Endodermal cell (in vitro differentiated cells): ENCODE results near the gene JAKMIP2. TPM values are rescaled to one million over a fixed set of nuclear protein-coding genes. Genes with fewer than 3 reads are reported as not detected.

Experiments
- DNase-seq: peaks from one replicate; pipeline ENCODE4 v3.0.0-alpha.2; 2017
- H3K27ac ChIP-seq: 2 replicates; pipeline ENCODE4 v1.5.1; 2013; ENCODE audit warnings: mild to moderate bottlenecking, low read depth, low read length, moderate library complexity
- H3K27me3 ChIP-seq: 2 replicates; pipeline ENCODE4 v1.6.1; 2013; ENCODE audit warnings: mild to moderate bottlenecking, low read length, moderate library complexity; ENCODE audit not compliant: insufficient read depth, control insufficient read depth, poor library complexity, severe bottlenecking
- H3K36me3 ChIP-seq: 2 replicates; pipeline ENCODE4 v1.7.0; 2013; ENCODE audit warnings: mild to moderate bottlenecking, low read length, moderate library complexity; ENCODE audit not compliant: control insufficient read depth, insufficient read depth
- H3K4me1 ChIP-seq: one replicate; pipeline ENCODE4 v1.7.0; 2013; ENCODE audit warnings: low read length; ENCODE audit not compliant: control insufficient read depth, insufficient read depth
- H3K4me3 ChIP-seq: 2 replicates; pipeline ENCODE4 v1.5.1; 2013; ENCODE audit warnings: mild to moderate bottlenecking, low read length, moderate library complexity
- H3K9ac ChIP-seq: 2 replicates; pipeline ENCODE4 v1.6.1; 2013; ENCODE audit warnings: mild to moderate bottlenecking, low read length, moderate library complexity; ENCODE audit not compliant: poor library complexity, severe bottlenecking; ENCODE audit errors: extremely low read depth
- H3K9me3 ChIP-seq: 2 replicates; pipeline ENCODE4 v1.6.1; 2013; ENCODE audit warnings: mild to moderate bottlenecking, low read length, moderate library complexity; ENCODE audit not compliant: control insufficient read depth
- H3K27ac Mint-ChIP-seq: 2 replicates; pipeline ENCODE4 v1.8.0; 2020; ENCODE audit warnings: mixed read lengths
- H3K27me3 Mint-ChIP-seq: 2 replicates; pipeline ENCODE4 v1.8.0; 2021; ENCODE audit warnings: mild to moderate bottlenecking, mixed read lengths; ENCODE audit not compliant: insufficient read depth
- H3K36me3 Mint-ChIP-seq: 2 replicates; pipeline ENCODE4 v1.8.0; 2020; ENCODE audit warnings: low read depth, mixed read lengths
- H3K4me1 Mint-ChIP-seq: 2 replicates; pipeline ENCODE4 v1.8.0; 2020; ENCODE audit warnings: mixed read lengths
- H3K4me3 Mint-ChIP-seq: 2 replicates; pipeline ENCODE4 v1.8.0; 2020; ENCODE audit warnings: mild to moderate bottlenecking, moderate library complexity, mixed read lengths
- H3K9me3 Mint-ChIP-seq: 2 replicates; pipeline ENCODE4 v1.8.0; 2020; ENCODE audit warnings: mild to moderate bottlenecking, mixed read lengths
- CTCF ChIP-seq: fragments of 200-600 bp; sonication (generic); conservative IDR thresholded peaks from 2 replicates; pipeline ENCODE4 v1.5.0; 2021; ENCODE audit warnings: antibody characterized with exemption, mild to moderate bottlenecking
- WGBS, 2 experiments: methylation state at CpG; one replicate each; pipeline versions ENCODE4 v1.1.5 to v1.1.7; 2013; ENCODE audit warnings: missing lambda C conversion rate in 2 of 2, mixed read lengths in 1 of 2; ENCODE audit not compliant: insufficient coverage in 1 of 2, insufficient read length in 1 of 2; 5-methylcytosine and 5-hydroxymethylcytosine counted together
- total RNA-seq, 2 donors: library from RNA; stranded (reverse); fragmentation: NEBNext Ultra II Directional in 1 of 2; extraction: Animal tissue kit (Norgen Biotek cat#: 25700) in 1 of 2; gene quantifications; 2 replicates in 1 of 2; 3 replicates in 1 of 2; pipeline ENCODE4 v1.2.1, GENCODE V29; 2021

Gene JAKMIP2
- total RNA-seq, 2 donors from 2014 or later: 6.9 to 16.7 TPM

GRCh38 chr5:147813696-147814095 lies 31.2 kb upstream of the JAKMIP2 start:
- H3K27me3 ChIP-seq: no peaks in the 10 kb centered on the region
- H3K9ac ChIP-seq: no peak overlapping the region
- H3K9me3 ChIP-seq: peaks cover 9% of the 10 kb centered on the region
- no peak for TF ChIP-seq CTCF
- H3K27ac Mint-ChIP-seq: no peak overlapping the region
- H3K4me3 Mint-ChIP-seq: no peak overlapping the region
- H3K36me3 ChIP-seq: no peaks in the 10 kb centered on the region
- no peaks in the 10 kb centered on the region for H3K27me3 Mint-ChIP-seq
- H3K4me1 Mint-ChIP-seq: no peaks in the 10 kb centered on the region
- no peak overlapping the region for H3K27ac ChIP-seq
- H3K4me3 ChIP-seq: no peak overlapping the region
- peaks cover 5% of the 10 kb centered on the region for H3K9me3 Mint-ChIP-seq
- no peak for DNase-seq
- H3K36me3 Mint-ChIP-seq: no peaks in the 10 kb centered on the region
- WGBS, 2 experiments: 88 to 100% methylated on average over 1 of the region's 1 CpG
- peaks cover 5% of the 10 kb centered on the region for H3K4me1 ChIP-seq

GRCh38 chr5:147809830-147810666 lies 27.5 kb upstream of the JAKMIP2 start:
- Histone ChIP-seq H3K36me3 (no peaks in the 10 kb centered on the region), H3K9ac (no peak overlapping the region), H3K4me1 (peaks cover 5% of the 10 kb centered on the region), H3K27me3 (no peaks in the 10 kb centered on the region), H3K9me3 (no peaks in the 10 kb centered on the region), H3K27ac (no peak overlapping the region), H3K4me3 (no peak overlapping the region)
- peak; percentile 63 for DNase-seq
- no peak for TF ChIP-seq CTCF
- H3K27ac Mint-ChIP-seq: no peak overlapping the region
- H3K4me3 Mint-ChIP-seq: no peak overlapping the region
- H3K27me3 Mint-ChIP-seq: no peaks in the 10 kb centered on the region
- WGBS, 2 experiments: 67 to 68% methylated on average over 5 of the region's 5 CpGs
- H3K9me3 Mint-ChIP-seq: no peaks in the 10 kb centered on the region
- H3K36me3 Mint-ChIP-seq: no peaks in the 10 kb centered on the region
- H3K4me1 Mint-ChIP-seq: no peaks in the 10 kb centered on the region

DNA sequence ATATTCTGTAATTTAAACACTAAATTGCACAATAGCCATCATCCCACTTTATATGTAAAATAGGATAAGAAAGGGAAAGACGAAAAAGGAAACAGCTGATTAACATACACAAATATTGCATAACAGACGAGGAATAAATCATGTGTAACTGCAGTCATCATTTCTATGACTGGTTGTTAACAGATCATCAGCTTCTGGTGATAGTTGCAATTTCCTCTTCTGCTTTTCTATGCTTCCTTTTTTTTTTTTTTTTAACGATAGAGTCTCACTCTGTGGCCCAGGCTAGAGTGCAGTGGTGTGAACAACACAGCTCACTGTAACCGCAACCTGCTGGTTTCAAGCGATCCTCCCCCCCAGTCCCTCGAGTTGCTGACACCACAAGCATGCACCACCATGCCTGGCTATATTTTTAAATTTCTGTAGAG lies 22.5 kb upstream of the JAKMIP2 start:
- no peaks in the 10 kb centered on the region for H3K9me3 Mint-ChIP-seq
- WGBS, 2 experiments: 88 to 100% methylated on average over 3 to 6 of the region's 6 CpGs
- no peak for TF ChIP-seq CTCF
- H3K4me3 Mint-ChIP-seq: no peak overlapping the region
- no peak overlapping the region for H3K4me3 ChIP-seq
- no peak overlapping the region for H3K27ac Mint-ChIP-seq
- H3K9ac ChIP-seq: no peak overlapping the region
- H3K36me3 Mint-ChIP-seq: no peaks in the 10 kb centered on the region
- no peak overlapping the region for H3K27ac ChIP-seq
- H3K27me3 Mint-ChIP-seq: no peaks in the 10 kb centered on the region
- H3K9me3 ChIP-seq: no peaks in the 10 kb centered on the region
- DNase-seq: no peak
- no peaks in the 10 kb centered on the region for H3K36me3 ChIP-seq
- no peaks in the 10 kb centered on the region for H3K27me3 ChIP-seq
- H3K4me1 ChIP-seq: no peaks in the 10 kb centered on the region
- no peaks in the 10 kb centered on the region for H3K4me1 Mint-ChIP-seq
